ENCODE data around the gene HRCT1. TPM values are rescaled to one million over a fixed set of nuclear protein-coding genes. Genes with fewer than 3 reads are reported as not detected.
A peak's percentile ranks its signal among the peaks of the same experiment; 100 is the strongest.

HRCT1 gene
- total RNA-seq, 4 donors from 2014 or later: 23.9 to 60.2 (median 34.3) TPM

DNA sequence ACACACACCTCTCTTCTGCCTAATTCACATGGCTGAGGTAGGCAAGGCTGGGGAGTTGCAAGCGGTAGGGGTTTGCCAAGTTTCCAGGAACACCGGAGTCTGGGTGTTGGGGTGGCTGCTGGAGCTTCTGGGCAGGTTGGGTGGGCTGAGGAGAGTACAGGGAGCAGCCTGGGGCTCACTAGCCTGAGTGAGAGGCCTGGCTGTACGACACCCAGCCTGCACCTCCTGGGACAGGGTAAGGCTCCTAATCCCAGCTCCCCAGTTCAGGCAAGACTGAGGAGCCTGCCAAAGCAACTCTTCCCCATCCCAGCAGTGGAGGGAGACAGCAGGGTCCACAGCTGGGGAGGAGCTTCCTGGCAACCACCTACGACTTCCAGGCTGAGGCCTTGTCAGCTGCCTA lies 11.3 kb downstream of the HRCT1 start:
- H3K9me3 ChIP-seq: no peaks in the 10 kb centered on the region
- intact Hi-C loops (cut with DNase I; ENCODE audit: low total_unique reads): no loop called here
- TF ChIP-seq POLR2A (IDR thresholded peaks at IDR 0.05) (no peak), POLR2AphosphoS5 (IDR thresholded peaks at IDR 0.05) (no peak), EP300 (IDR thresholded peaks at IDR 0.05; ENCODE audit: low read depth) (no peak)
- TF ChIP-seq, protein P1, sequence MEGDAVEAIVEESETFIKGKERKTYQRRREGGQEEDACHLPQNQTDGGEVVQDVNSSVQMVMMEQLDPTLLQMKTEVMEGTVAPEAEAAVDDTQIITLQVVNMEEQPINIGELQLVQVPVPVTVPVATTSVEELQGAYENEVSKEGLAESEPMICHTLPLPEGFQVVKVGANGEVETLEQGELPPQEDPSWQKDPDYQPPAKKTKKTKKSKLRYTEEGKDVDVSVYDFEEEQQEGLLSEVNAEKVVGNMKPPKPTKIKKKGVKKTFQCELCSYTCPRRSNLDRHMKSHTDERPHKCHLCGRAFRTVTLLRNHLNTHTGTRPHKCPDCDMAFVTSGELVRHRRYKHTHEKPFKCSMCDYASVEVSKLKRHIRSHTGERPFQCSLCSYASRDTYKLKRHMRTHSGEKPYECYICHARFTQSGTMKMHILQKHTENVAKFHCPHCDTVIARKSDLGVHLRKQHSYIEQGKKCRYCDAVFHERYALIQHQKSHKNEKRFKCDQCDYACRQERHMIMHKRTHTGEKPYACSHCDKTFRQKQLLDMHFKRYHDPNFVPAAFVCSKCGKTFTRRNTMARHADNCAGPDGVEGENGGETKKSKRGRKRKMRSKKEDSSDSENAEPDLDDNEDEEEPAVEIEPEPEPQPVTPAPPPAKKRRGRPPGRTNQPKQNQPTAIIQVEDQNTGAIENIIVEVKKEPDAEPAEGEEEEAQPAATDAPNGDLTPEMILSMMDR (IDR thresholded peaks at IDR 0.05): no peak
- H3K4me1 ChIP-seq: peaks cover 12 to 71% (median 59%) of the 10 kb centered on the region in 4 donors
- H3K27ac ChIP-seq: peak overlapping the region; percentile 86 to 89 (median 88)
- 84 to 88% methylated on average over 1 to 4 of the region's 4 CpGs for WGBS, 2 donors (ENCODE audit: low coverage in 1 of 2)
- no peak overlapping the region for H3K4me3 ChIP-seq
- no peak for DNase-seq
- no peaks in the 10 kb centered on the region for H3K27me3 ChIP-seq
- in situ Hi-C loops (cut with MboI; ENCODE audit: low pct_ligation_motif_present in 1 of 4, low pct_unique_long_range_greater_than_20kb in 1 of 4, low sequenced_read_pairs in 3 of 4): no loop called here
- no peaks in the 10 kb centered on the region for H3K36me3 ChIP-seq

DNA sequence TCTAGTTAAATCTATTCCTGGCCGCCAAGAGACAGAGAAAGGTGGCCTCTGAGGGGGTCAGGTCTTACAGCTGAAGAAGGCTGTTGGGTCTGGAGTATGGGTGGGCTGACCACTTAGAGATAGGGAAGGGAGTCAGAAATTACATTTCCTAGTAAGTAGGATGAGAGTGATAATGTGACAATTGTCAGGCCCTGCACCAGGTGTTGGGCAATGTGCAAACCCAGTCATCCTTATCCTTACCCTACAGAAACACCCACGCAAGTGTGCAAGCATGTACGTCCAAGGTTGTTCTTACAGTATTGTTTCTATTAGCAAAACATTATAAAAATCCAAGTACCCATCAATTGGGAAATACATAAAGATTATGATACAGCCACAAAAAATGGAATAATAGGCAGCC lies 12.8 kb downstream of the HRCT1 start:
- Histone ChIP-seq H3K4me3 (no peak overlapping the region), H3K27me3 (no peaks in the 10 kb centered on the region), H3K36me3 (no peaks in the 10 kb centered on the region), H3K4me1 (peaks cover 12 to 84% (median 70%) of the 10 kb centered on the region in 4 donors), H3K27ac (peak overlapping the region; percentile 86 to 89 (median 88)), H3K9me3 (no peaks in the 10 kb centered on the region)
- WGBS, 2 donors (ENCODE audit: low coverage in 1 of 2): 76 to 89% methylated on average over 1 to 3 of the region's 3 CpGs
- no peak for TF ChIP-seq EP300 (IDR thresholded peaks at IDR 0.05; ENCODE audit: low read depth)
- TF ChIP-seq, protein P1 (IDR thresholded peaks at IDR 0.05): no peak
- TF ChIP-seq POLR2A (IDR thresholded peaks at IDR 0.05): no peak
- no peak for TF ChIP-seq POLR2AphosphoS5 (IDR thresholded peaks at IDR 0.05)
- intact Hi-C loops (cut with DNase I; ENCODE audit: low total_unique reads) (no loop called here), in situ Hi-C loops (cut with MboI; ENCODE audit: low pct_ligation_motif_present in 1 of 4, low pct_unique_long_range_greater_than_20kb in 1 of 4, low sequenced_read_pairs in 3 of 4) (no loop called here)
- DNase-seq: no peak

DNA sequence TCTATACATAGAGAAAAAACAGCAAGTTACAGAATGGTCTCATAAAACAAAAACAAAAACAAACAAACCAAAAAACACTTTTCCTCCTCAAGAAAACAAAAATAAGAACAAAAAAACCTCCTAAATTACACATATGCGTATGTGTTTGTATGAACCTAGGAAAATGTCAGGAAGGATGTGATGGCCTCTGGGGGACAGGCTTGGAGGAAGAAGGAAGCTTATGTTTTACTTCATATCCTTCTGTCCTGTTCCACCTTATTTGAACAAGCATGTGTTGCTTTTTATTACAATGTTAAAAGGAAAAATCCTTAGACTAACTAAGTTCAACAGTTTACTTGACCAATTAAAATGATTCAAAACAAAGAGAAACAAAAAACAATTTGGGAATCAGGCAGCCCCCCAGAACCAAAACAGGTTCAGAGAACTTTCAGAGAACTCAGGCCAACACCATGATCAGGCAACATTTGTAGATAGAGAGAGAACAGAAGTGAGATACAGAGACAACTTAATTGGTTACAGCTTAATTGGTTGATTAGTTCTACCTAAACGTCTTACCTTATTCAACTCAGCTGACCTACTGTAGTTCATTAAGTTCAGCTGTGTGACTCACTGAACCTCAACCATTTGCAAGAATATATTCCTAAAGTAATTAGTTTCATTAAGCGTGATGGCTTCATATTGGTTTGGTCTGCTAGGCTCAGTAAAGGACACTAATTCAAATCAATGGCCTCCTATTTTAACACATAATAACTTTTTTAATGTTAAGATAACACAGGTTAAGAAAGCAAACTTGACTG lies 13.4 kb downstream of the HRCT1 start:
- no peak overlapping the region for H3K4me3 ChIP-seq
- WGBS, 2 donors (ENCODE audit: low coverage in 1 of 2): 48 to 56% methylated on average over 3 of the region's 3 CpGs
- TF ChIP-seq POLR2A (IDR thresholded peaks at IDR 0.05) (no peak), EP300 (IDR thresholded peaks at IDR 0.05; ENCODE audit: low read depth) (no peak), POLR2AphosphoS5 (IDR thresholded peaks at IDR 0.05) (no peak)
- TF ChIP-seq, protein P1 (IDR thresholded peaks at IDR 0.05): no peak
- H3K36me3 ChIP-seq: no peaks in the 10 kb centered on the region
- intact Hi-C loops (cut with DNase I; ENCODE audit: low total_unique reads) (no loop called here), in situ Hi-C loops (cut with MboI; ENCODE audit: low pct_ligation_motif_present in 1 of 4, low pct_unique_long_range_greater_than_20kb in 1 of 4, low sequenced_read_pairs in 3 of 4) (no loop called here)
- H3K9me3 ChIP-seq: no peaks in the 10 kb centered on the region
- peaks cover 12 to 89% (median 73%) of the 10 kb centered on the region in 4 donors for H3K4me1 ChIP-seq
- H3K27ac ChIP-seq: peak overlapping the region; percentile 86 to 89 (median 88)
- DNase-seq: no peak
- no peaks in the 10 kb centered on the region for H3K27me3 ChIP-seq

DNA sequence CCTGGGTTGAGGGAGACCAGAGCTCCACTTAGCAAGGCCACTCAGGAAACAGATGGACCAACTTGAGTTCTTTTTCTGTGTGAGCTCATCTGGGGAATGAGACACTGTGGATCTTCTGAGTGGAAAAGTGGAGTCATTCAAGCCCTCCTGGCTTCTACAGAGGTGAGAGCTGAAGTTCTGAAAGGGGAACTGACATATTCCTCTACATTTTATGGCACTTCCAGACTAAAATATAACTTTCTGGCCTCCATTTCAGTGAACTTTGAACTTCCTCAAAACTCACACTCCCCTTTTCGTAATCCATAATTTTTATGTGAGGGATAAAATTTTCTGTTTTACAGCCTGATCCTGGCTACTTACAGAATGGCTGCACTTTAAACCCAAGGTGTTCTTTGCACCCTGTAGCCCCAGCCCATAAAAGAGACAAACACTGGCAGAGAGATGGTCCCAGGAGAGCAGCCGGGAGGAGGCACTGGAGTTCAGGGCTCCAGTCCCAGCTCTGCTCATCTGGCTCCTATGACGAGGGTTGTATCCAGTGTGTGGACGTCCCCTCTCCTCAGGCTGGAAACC lies 14.1 kb downstream of the HRCT1 start:
- in situ Hi-C loops (cut with MboI; ENCODE audit: low pct_ligation_motif_present in 1 of 4, low pct_unique_long_range_greater_than_20kb in 1 of 4, low sequenced_read_pairs in 3 of 4) (no loop called here), intact Hi-C loops (cut with DNase I; ENCODE audit: low total_unique reads) (no loop called here)
- peaks cover 12 to 85% (median 67%) of the 10 kb centered on the region in 4 donors for H3K4me1 ChIP-seq

More for the DNA sequence above, 14.1 kb downstream of the HRCT1 start:
- no peaks in the 10 kb centered on the region for H3K36me3 ChIP-seq
- WGBS, 2 donors (ENCODE audit: low coverage in 1 of 2): 29 to 56% methylated on average over 1 to 4 of the region's 4 CpGs
- TF ChIP-seq EP300 (IDR thresholded peaks at IDR 0.05; ENCODE audit: low read depth): no peak
- TF ChIP-seq, protein P1 (IDR thresholded peaks at IDR 0.05): peak in 3 of 5 experiments; percentile 9 to 23 (median 13)
- H3K4me3 ChIP-seq: no peak overlapping the region
- no peaks in the 10 kb centered on the region for H3K9me3 ChIP-seq
- peak overlapping the region; percentile 86 to 89 (median 88) for H3K27ac ChIP-seq
- DNase-seq: peak; percentile 79
- H3K27me3 ChIP-seq: no peaks in the 10 kb centered on the region
